ENCODE results near the gene RANBP1. TPM values are rescaled to one million over a fixed set of nuclear protein-coding genes. Genes with fewer than 3 reads are reported as not detected.

Gene RANBP1
- polyA plus RNA-seq, 1 of the 3 experiments (the other 2 are of a cell fraction), result 502 TPM

- DNase-seq, result no peak
- CTCF ChIA-PET, result interaction anchor here (1.4 kb wide), 1 partner anchor 11 kb away, joined by 3 read pairs; no protein-coding TSS in a partner anchor
- POLR2A ChIA-PET, result no interaction called here
- no peaks in the 10 kb centered on the region for H3F3A ChIP-seq (replicated peaks; ENCODE audit: insufficient read depth)
- TF ChIP-seq NRF1 (IDR thresholded peaks at IDR 0.05; ENCODE audit: low read depth, low read length) (no peak), REST (IDR thresholded peaks at IDR 0.05; ENCODE audit: low read depth, low read length) (no peak), FOSL2 (IDR thresholded peaks at IDR 0.05; ENCODE audit: borderline replicate concordance, low read depth) (peak; percentile 27; the same call in 1 of the 2 replicates)
- peaks cover 29% of the 10 kb centered on the region for H3K79me2 ChIP-seq (ENCODE audit: insufficient read depth)
- no peak overlapping the region for H2AFZ ChIP-seq (ENCODE audit: low read depth)
- WGBS (ENCODE audit: low lambda C conversion rate), result 67% methylated on average over 1 of the region's 22 CpGs
- H3K9me2 ChIP-seq, result no peaks in the 10 kb centered on the region
- no peak overlapping the region for H3K9ac ChIP-seq
- H3K4me1 ChIP-seq (ENCODE audit: control insufficient read depth in 1 of 2, insufficient read depth in 2 of 2, low read depth in 1 of 2, low read length in 1 of 2), result peaks cover 0 to 32% of the 10 kb centered on the region in 2 experiments; a peak in 1 of 4 replicates
- H3K27me3 ChIP-seq (ENCODE audit: insufficient read depth), result no peaks in the 10 kb centered on the region
- peak overlapping the region; percentile 29; the same call in 1 of the 2 replicates for H3K4me2 ChIP-seq
- peaks cover 36% of the 10 kb centered on the region for H4K20me1 ChIP-seq (ENCODE audit: insufficient read depth)
- H3K4me3 ChIP-seq (ENCODE audit: low read depth in 2 of 2, low read length in 1 of 2), result no peak overlapping the region
- H3K9me3 ChIP-seq, result no peaks in the 10 kb centered on the region
- H3K36me3 ChIP-seq (replicated peaks in 1 of 2; ENCODE audit: control insufficient read depth in 1 of 2, insufficient read depth in 2 of 2, low read length in 1 of 2), result peaks cover 0 to 15% of the 10 kb centered on the region in 2 experiments
- H3K27ac ChIP-seq (ENCODE audit: low read depth in 2 of 2, low read length in 1 of 2), result peak overlapping the region in 1 of 2 experiments; percentile 27; a peak in 1 of 4 replicates
Observed at GRCh38 chr22:20141186-20142077, 25.5 kb downstream of the RANBP1 start.

GRCh38 chr22:20142711-20143621 lies 27.1 kb downstream of the RANBP1 start:
- Histone ChIP-seq H3K9me3 (no peaks in the 10 kb centered on the region), H2AFZ (ENCODE audit: low read depth) (no peak overlapping the region), H3K79me2 (ENCODE audit: insufficient read depth) (peaks cover 15% of the 10 kb centered on the region; the same call in 1 of the 2 replicates), H3K27ac (ENCODE audit: low read depth in 2 of 2, low read length in 1 of 2) (no peak overlapping the region), H4K20me1 (ENCODE audit: insufficient read depth) (peaks cover 21% of the 10 kb centered on the region), H3K9me2 (no peaks in the 10 kb centered on the region), H3K4me2 (no peak overlapping the region), H3F3A (replicated peaks; ENCODE audit: insufficient read depth) (no peaks in the 10 kb centered on the region), H3K4me1 (ENCODE audit: control insufficient read depth in 1 of 2, insufficient read depth in 2 of 2, low read depth in 1 of 2, low read length in 1 of 2) (peaks cover 0 to 25% of the 10 kb centered on the region in 2 experiments; a peak in 1 of 4 replicates), H3K4me3 (ENCODE audit: low read depth in 2 of 2, low read length in 1 of 2) (no peak overlapping the region), H3K27me3 (ENCODE audit: insufficient read depth) (no peaks in the 10 kb centered on the region), H3K9ac (no peak overlapping the region), H3K36me3 (replicated peaks in 1 of 2; ENCODE audit: control insufficient read depth in 1 of 2, insufficient read depth in 2 of 2, low read length in 1 of 2) (peaks cover 0 to 15% of the 10 kb centered on the region in 2 experiments)
- POLR2A ChIA-PET, result no interaction called here
- CTCF ChIA-PET, result no interaction called here
- DNase-seq, result no peak
- 94% methylated on average over 47 of the region's 65 CpGs for WGBS (ENCODE audit: low lambda C conversion rate)
- TF ChIP-seq MEF2A (IDR thresholded peaks at IDR 0.05; ENCODE audit: borderline replicate concordance, low read depth) (no peak), SIN3A (IDR thresholded peaks at IDR 0.05; ENCODE audit: borderline replicate concordance, low read depth, low read length) (no peak), TCF12 (IDR thresholded peaks at IDR 0.05) (no peak), RCOR1 (IDR thresholded peaks at IDR 0.05; ENCODE audit: low read length) (no peak), IRF3 (IDR thresholded peaks at IDR 0.05; ENCODE audit: low read depth, low read length) (no peak), SMC3 (IDR thresholded peaks at IDR 0.05; ENCODE audit: low read depth, low read length) (no peak), EZH2phosphoT487 (IDR thresholded peaks at IDR 0.05; ENCODE audit: borderline replicate concordance, low read depth) (no peak), REST (IDR thresholded peaks at IDR 0.05; ENCODE audit: low read depth, low read length) (no peak), YY1 (IDR thresholded peaks at IDR 0.05; ENCODE audit: low read depth) (no peak), CHD2 (IDR thresholded peaks at IDR 0.05; ENCODE audit: low read length, partially characterized antibody) (no peak)

Data from SK-N-SH (cell line).